Activated CD8-positive, alpha-beta T cell treated with anti-CD3 and anti-CD28 coated beads for 36 hours (primary cell): ENCODE results near the gene OPCML. TPM values are rescaled to one million over a fixed set of nuclear protein-coding genes. Genes with fewer than 3 reads are reported as not detected.

ENCODE experiments used
- ATAC-seq: fragments of 200-7000 bp; cut with Tn5 transposase; one replicate; pipeline ENCODE4 v1.10.0; 2021; ENCODE audit warnings: mild to moderate bottlenecking, moderate library complexity
- CTCF ChIA-PET: fragments of 350-600 bp; sonication (Branson Sonifier 250); formaldehyde crosslinking; loops from one replicate; lab custom pipeline; 2021; ENCODE audit warnings: antibody characterized with exemption; lab: Charles Lee
- POLR2A ChIA-PET: fragments of 350-600 bp; sonication (Branson Sonifier 250); formaldehyde crosslinking; loops from one replicate; lab custom pipeline; 2021; ENCODE audit warnings: antibody characterized with exemption; lab: Charles Lee
- DNase-seq: peaks from one replicate; pipeline ENCODE4 v3.0.0-alpha.2; 2020
- H3K27ac Mint-ChIP-seq: one replicate; pipeline ENCODE4 v1.8.0; 2021; ENCODE audit warnings: mild to moderate bottlenecking, mixed read lengths
- H3K27me3 Mint-ChIP-seq: one replicate; pipeline ENCODE4 v1.8.0; 2021; ENCODE audit warnings: mixed read lengths
- H3K36me3 Mint-ChIP-seq: one replicate; pipeline ENCODE4 v1.8.0; 2021; ENCODE audit warnings: low read depth, mixed read lengths
- H3K4me1 Mint-ChIP-seq: one replicate; pipeline ENCODE4 v1.8.0; 2021; ENCODE audit warnings: low read depth, mixed read lengths
- H3K4me3 Mint-ChIP-seq: one replicate; pipeline ENCODE4 v1.8.0; 2021; ENCODE audit warnings: mild to moderate bottlenecking, moderate library complexity, mixed read lengths
- H3K9me3 Mint-ChIP-seq: one replicate; pipeline ENCODE4 v1.8.0; 2021; ENCODE audit warnings: mixed read lengths
- CTCF ChIP-seq: fragments of 200-600 bp; IDR thresholded peaks from one replicate; pipeline ENCODE4 v1.8.0; 2022; ENCODE audit warnings: antibody characterized with exemption, mild to moderate bottlenecking
- intact Hi-C: fragments of 100-400 bp; cut with micrococcal nuclease; formaldehyde crosslinking; loops from one replicate; pipeline ENCODE4 v1.10.0; 2022
- total RNA-seq, 2 experiments: library from RNA; stranded (reverse); gene quantifications; one replicate each; pipeline ENCODE4 v1.2.3, GENCODE V29; 2021

Gene OPCML
- total RNA-seq, 2 experiments from 2014 or later, result not detected

- DNase-seq (no peak), ATAC-seq (no peak)
- CTCF ChIA-PET, result no interaction called here
- no peak for TF ChIP-seq CTCF
- Mint-ChIP-seq H3K27me3 (no peaks in the 10 kb centered on the region), H3K9me3 (no peaks in the 10 kb centered on the region), H3K27ac (no peak overlapping the region), H3K4me3 (no peak overlapping the region), H3K4me1 (no peaks in the 10 kb centered on the region), H3K36me3 (no peaks in the 10 kb centered on the region)
- POLR2A ChIA-PET, result no interaction called here
- intact Hi-C loops, result no loop called here
Measured at GRCh38 chr11:132523929-132524328, 1008.4 kb downstream of the OPCML start.

- H3K9me3 Mint-ChIP-seq, result no peaks in the 10 kb centered on the region
- intact Hi-C loops, result no loop called here
- ATAC-seq (no peak), DNase-seq (no peak)
- no peak overlapping the region for H3K27ac Mint-ChIP-seq
- H3K4me1 Mint-ChIP-seq, result no peaks in the 10 kb centered on the region
- no peak for TF ChIP-seq CTCF
- POLR2A ChIA-PET, result no interaction called here
- no peaks in the 10 kb centered on the region for H3K27me3 Mint-ChIP-seq
- H3K4me3 Mint-ChIP-seq, result no peak overlapping the region
- CTCF ChIA-PET, result no interaction called here
- H3K36me3 Mint-ChIP-seq, result no peaks in the 10 kb centered on the region
Measured at GRCh38 chr11:132520199-132520598, 1012.1 kb downstream of the OPCML start.

GRCh38 chr11:132519241-132519815 lies 1013.0 kb downstream of the OPCML start:
- DNase-seq, result no peak
- Mint-ChIP-seq H3K36me3 (no peaks in the 10 kb centered on the region), H3K27me3 (no peaks in the 10 kb centered on the region), H3K9me3 (no peaks in the 10 kb centered on the region), H3K4me1 (no peaks in the 10 kb centered on the region), H3K27ac (no peak overlapping the region), H3K4me3 (no peak overlapping the region)
- intact Hi-C loops, result no loop called here
- no peak for ATAC-seq
- POLR2A ChIA-PET, result interaction anchor here (0.6 kb wide), 1 partner anchor 330 kb away, joined by 3 read pairs; no protein-coding TSS in a partner anchor
- CTCF ChIA-PET, result no interaction called here
- TF ChIP-seq CTCF, result no peak

- Mint-ChIP-seq H3K36me3 (no peaks in the 10 kb centered on the region), H3K4me1 (no peaks in the 10 kb centered on the region), H3K4me3 (no peak overlapping the region), H3K27me3 (no peaks in the 10 kb centered on the region), H3K9me3 (peaks cover 5% of the 10 kb centered on the region), H3K27ac (no peak overlapping the region)
- no peak for TF ChIP-seq CTCF
- intact Hi-C loops, result no loop called here
- ChIA-PET POLR2A (no interaction called here), CTCF (no interaction called here)
- ATAC-seq (no peak), DNase-seq (no peak)
Measured at GRCh38 chr11:132504501-132505041, 1027.7 kb downstream of the OPCML start.

- CTCF ChIA-PET, result no interaction called here
- peaks cover 3% of the 10 kb centered on the region for H3K9me3 Mint-ChIP-seq
- H3K4me3 Mint-ChIP-seq, result no peak overlapping the region
Measured at GRCh38 chr11:132501356-132501755, 1030.9 kb downstream of the OPCML start.

More at GRCh38 chr11:132501356-132501755, 1030.9 kb downstream of the OPCML start:
- no peaks in the 10 kb centered on the region for H3K27me3 Mint-ChIP-seq
- ATAC-seq, result no peak
- intact Hi-C loops, result no loop called here
- H3K27ac Mint-ChIP-seq, result no peak overlapping the region
- no peaks in the 10 kb centered on the region for H3K36me3 Mint-ChIP-seq
- no peak for TF ChIP-seq CTCF
- no peaks in the 10 kb centered on the region for H3K4me1 Mint-ChIP-seq
- no peak for DNase-seq
- POLR2A ChIA-PET, result no interaction called here
